GM23248 (cell line): Measurements from ENCODE around the gene RNF186.

Experiments used
- EZH2 ChIP-seq: fragments of 200-600 bp; sonication (generic); IDR thresholded peaks from 2 replicates; pipeline ENCODE4 v1.6.1; 2018; ENCODE audit warnings: antibody characterized with exemption, mild to moderate bottlenecking; ENCODE audit not compliant: insufficient read depth, poor library complexity, severe bottlenecking
- EZH2phosphoT487 ChIP-seq: fragments of 200-600 bp; sonication (generic); IDR thresholded peaks from 2 replicates; pipeline ENCODE4 v1.6.1; 2018; ENCODE audit warnings: antibody characterized with exemption, moderate library complexity, mild to moderate bottlenecking, low read depth; ENCODE audit not compliant: insufficient read depth

GRCh38 chr1:19861034-19861433 lies 46.0 kb upstream of the RNF186 start:
- TF ChIP-seq EZH2phosphoT487: no peak
- TF ChIP-seq EZH2: no peak
